NCI-H1436 treated with DMSO at 0.1 percent for 48 hours (cell line): ENCODE results near the gene MAST4.

Experiments used
- DNase-seq: peaks from one replicate; lab custom pipeline; 2025; lab: John Stamatoyannopoulos, UW

Gene MAST4

GRCh38 chr5:66603881-66604280, 7.7 kb downstream of the MAST4 start:
- DNase-seq = no peak

- no peak for DNase-seq
Observed at GRCh38 chr5:66606713-66607112, 10.5 kb downstream of the MAST4 start.

GRCh38 chr5:66608501-66608900, 12.3 kb downstream of the MAST4 start:
- no peak for DNase-seq

GRCh38 chr5:66609615-66610014, 13.4 kb downstream of the MAST4 start:
- no peak for DNase-seq

- no peak for DNase-seq
Observed at GRCh38 chr5:66612226-66612625, 16.0 kb downstream of the MAST4 start.

- no peak for DNase-seq
Observed at GRCh38 chr5:66615136-66615535, 18.9 kb downstream of the MAST4 start.

GRCh38 chr5:66615894-66616293, 19.7 kb downstream of the MAST4 start:
- DNase-seq = no peak

GRCh38 chr5:66616520-66617225, 20.5 kb downstream of the MAST4 start:
- no peak for DNase-seq

GRCh38 chr5:66617226-66617861, 21.2 kb downstream of the MAST4 start:
- no peak for DNase-seq

GRCh38 chr5:66617991-66618768, 22.0 kb downstream of the MAST4 start:
- DNase-seq = no peak

GRCh38 chr5:66620711-66621110, 24.5 kb downstream of the MAST4 start:
- DNase-seq = no peak

- no peak for DNase-seq
Observed at GRCh38 chr5:66621146-66621545, 25.0 kb downstream of the MAST4 start.

- DNase-seq = no peak
Observed at GRCh38 chr5:66621736-66622135, 25.5 kb downstream of the MAST4 start.

GRCh38 chr5:66628561-66628960, 32.4 kb downstream of the MAST4 start:
- DNase-seq = no peak

GRCh38 chr5:66629446-66629845, 33.3 kb downstream of the MAST4 start:
- no peak for DNase-seq

GRCh38 chr5:66633754-66634153, 37.6 kb downstream of the MAST4 start:
- no peak for DNase-seq

GRCh38 chr5:66634601-66635000, 38.4 kb downstream of the MAST4 start:
- no peak for DNase-seq

GRCh38 chr5:66637994-66638393, 41.8 kb downstream of the MAST4 start:
- DNase-seq = no peak

- DNase-seq = no peak
Observed at GRCh38 chr5:66639037-66639436, 42.8 kb downstream of the MAST4 start.

GRCh38 chr5:66642538-66642937, 46.3 kb downstream of the MAST4 start:
- DNase-seq = no peak

- no peak for DNase-seq
Observed at GRCh38 chr5:66643387-66643786, 47.2 kb downstream of the MAST4 start.

GRCh38 chr5:66644111-66644510, 47.9 kb downstream of the MAST4 start:
- no peak for DNase-seq

- no peak for DNase-seq
Observed at GRCh38 chr5:66645039-66645438, 48.8 kb downstream of the MAST4 start.
